Endodermal cell (in vitro differentiated cells): Measurements from ENCODE around the gene PGM1. TPM values are rescaled to one million over a fixed set of nuclear protein-coding genes. Genes with fewer than 3 reads are reported as not detected.

Source experiments
- DNase-seq: peaks from one replicate; pipeline ENCODE4 v3.0.0-alpha.2; 2017
- H3K27ac ChIP-seq: 2 replicates; pipeline ENCODE4 v1.5.1; 2013; ENCODE audit warnings: mild to moderate bottlenecking, low read depth, low read length, moderate library complexity
- H3K27me3 ChIP-seq: 2 replicates; pipeline ENCODE4 v1.6.1; 2013; ENCODE audit warnings: mild to moderate bottlenecking, low read length, moderate library complexity; ENCODE audit not compliant: insufficient read depth, control insufficient read depth, poor library complexity, severe bottlenecking
- H3K36me3 ChIP-seq: 2 replicates; pipeline ENCODE4 v1.7.0; 2013; ENCODE audit warnings: mild to moderate bottlenecking, low read length, moderate library complexity; ENCODE audit not compliant: control insufficient read depth, insufficient read depth
- H3K4me1 ChIP-seq: one replicate; pipeline ENCODE4 v1.7.0; 2013; ENCODE audit warnings: low read length; ENCODE audit not compliant: control insufficient read depth, insufficient read depth
- H3K4me3 ChIP-seq: 2 replicates; pipeline ENCODE4 v1.5.1; 2013; ENCODE audit warnings: mild to moderate bottlenecking, low read length, moderate library complexity
- H3K9ac ChIP-seq: 2 replicates; pipeline ENCODE4 v1.6.1; 2013; ENCODE audit warnings: mild to moderate bottlenecking, low read length, moderate library complexity; ENCODE audit not compliant: poor library complexity, severe bottlenecking; ENCODE audit errors: extremely low read depth
- H3K9me3 ChIP-seq: 2 replicates; pipeline ENCODE4 v1.6.1; 2013; ENCODE audit warnings: mild to moderate bottlenecking, low read length, moderate library complexity; ENCODE audit not compliant: control insufficient read depth
- H3K27ac Mint-ChIP-seq: 2 replicates; pipeline ENCODE4 v1.8.0; 2020; ENCODE audit warnings: mixed read lengths
- H3K27me3 Mint-ChIP-seq: 2 replicates; pipeline ENCODE4 v1.8.0; 2021; ENCODE audit warnings: mild to moderate bottlenecking, mixed read lengths; ENCODE audit not compliant: insufficient read depth
- H3K36me3 Mint-ChIP-seq: 2 replicates; pipeline ENCODE4 v1.8.0; 2020; ENCODE audit warnings: low read depth, mixed read lengths
- H3K4me1 Mint-ChIP-seq: 2 replicates; pipeline ENCODE4 v1.8.0; 2020; ENCODE audit warnings: mixed read lengths
- H3K4me3 Mint-ChIP-seq: 2 replicates; pipeline ENCODE4 v1.8.0; 2020; ENCODE audit warnings: mild to moderate bottlenecking, moderate library complexity, mixed read lengths
- H3K9me3 Mint-ChIP-seq: 2 replicates; pipeline ENCODE4 v1.8.0; 2020; ENCODE audit warnings: mild to moderate bottlenecking, mixed read lengths
- CTCF ChIP-seq: fragments of 200-600 bp; sonication (generic); conservative IDR thresholded peaks from 2 replicates; pipeline ENCODE4 v1.5.0; 2021; ENCODE audit warnings: antibody characterized with exemption, mild to moderate bottlenecking
- WGBS, 2 experiments: methylation state at CpG; one replicate each; pipeline versions ENCODE4 v1.1.5 to v1.1.7; 2013; ENCODE audit warnings: missing lambda C conversion rate in 2 of 2, mixed read lengths in 1 of 2; ENCODE audit not compliant: insufficient coverage in 1 of 2, insufficient read length in 1 of 2; 5-methylcytosine and 5-hydroxymethylcytosine counted together
- total RNA-seq, 2 donors: library from RNA; stranded (reverse); fragmentation: NEBNext Ultra II Directional in 1 of 2; extraction: Animal tissue kit (Norgen Biotek cat#: 25700) in 1 of 2; gene quantifications; 2 replicates in 1 of 2; 3 replicates in 1 of 2; pipeline ENCODE4 v1.2.1, GENCODE V29; 2021

PGM1 gene
- total RNA-seq, 2 donors from 2014 or later: 119 to 165 TPM

DNA sequence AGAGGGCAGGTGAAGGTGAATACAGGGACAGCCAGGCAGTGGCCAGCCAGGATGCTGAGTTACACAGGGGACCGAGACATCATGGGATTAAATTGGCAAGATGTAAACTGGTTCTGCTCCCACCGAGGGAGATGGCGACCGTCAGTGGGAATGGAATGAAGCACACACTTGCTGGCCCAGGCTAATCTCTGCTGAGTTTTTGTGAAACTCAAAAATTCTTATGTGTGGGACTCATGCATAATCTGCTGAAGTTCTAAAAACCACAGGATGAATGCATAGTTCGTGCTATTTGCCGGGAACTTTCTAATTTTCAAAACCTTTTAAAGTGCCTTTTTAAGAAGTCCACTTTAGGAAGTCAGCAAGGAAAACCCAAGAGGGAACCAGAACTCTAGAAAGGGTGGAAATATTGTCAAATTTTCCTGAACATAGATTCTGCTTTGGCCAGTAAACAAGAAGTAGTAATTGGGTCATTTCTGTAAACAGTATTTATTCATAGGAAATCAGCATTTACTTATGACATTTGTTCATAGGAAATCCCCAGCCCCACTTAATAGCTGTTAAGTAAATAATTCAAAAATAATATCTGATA is 95.2 kb downstream of the PGM1 start:
- Mint-ChIP-seq H3K4me1 (peaks cover 6% of the 10 kb centered on the region), H3K27ac (no peak overlapping the region)
- WGBS, 2 experiments: 93 to 97% methylated on average over 6 of the region's 6 CpGs

DNA sequence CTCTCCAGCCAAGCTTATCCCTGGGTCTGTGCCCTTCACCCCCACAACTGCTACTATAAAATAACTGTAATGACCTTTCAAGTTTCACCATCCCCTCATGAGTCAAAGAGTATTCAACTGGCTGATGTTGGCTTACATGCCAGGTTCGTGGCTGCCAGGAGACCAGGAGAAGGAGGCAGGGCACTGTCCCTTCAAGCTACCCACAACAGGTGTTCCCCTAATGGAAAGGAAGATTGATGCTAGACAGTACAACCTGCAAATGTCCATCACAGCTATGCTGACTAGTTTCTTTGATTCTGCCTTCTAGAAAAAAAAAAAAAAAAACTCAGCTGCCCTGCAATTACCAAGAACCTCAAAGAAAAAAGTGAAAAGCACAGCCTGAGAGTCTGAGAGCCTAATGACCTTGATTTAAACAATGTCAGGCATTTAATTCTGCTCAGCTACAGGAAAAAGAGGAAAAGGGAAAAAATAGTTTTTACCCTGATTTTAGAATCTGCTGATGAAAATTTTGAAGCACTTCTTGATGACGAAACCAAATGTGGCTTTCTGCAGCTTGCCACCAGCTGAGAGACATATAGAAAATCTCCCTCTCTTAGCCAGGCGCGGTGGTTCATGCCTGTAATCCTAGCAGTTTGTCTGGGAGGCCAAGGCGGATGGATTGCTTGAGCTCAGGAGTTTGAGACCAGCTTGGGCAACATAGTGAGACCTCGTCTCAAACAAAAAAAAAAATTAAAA is 97.9 kb downstream of the PGM1 start:
- Histone ChIP-seq H3K27me3 (no peaks in the 10 kb centered on the region), H3K9me3 (no peaks in the 10 kb centered on the region), H3K9ac (no peak overlapping the region), H3K36me3 (no peaks in the 10 kb centered on the region), H3K4me3 (no peak overlapping the region), H3K4me1 (no peaks in the 10 kb centered on the region), H3K27ac (no peak overlapping the region)
- Mint-ChIP-seq H3K4me1 (peaks cover 11% of the 10 kb centered on the region), H3K9me3 (no peaks in the 10 kb centered on the region), H3K27ac (no peak overlapping the region), H3K4me3 (no peak overlapping the region), H3K27me3 (peaks cover 2% of the 10 kb centered on the region), H3K36me3 (no peaks in the 10 kb centered on the region)
- no peak for DNase-seq
- 76 to 81% methylated on average over 4 to 6 of the region's 6 CpGs for WGBS, 2 experiments
- no peak for TF ChIP-seq CTCF

More for the DNA sequence above, 95.2 kb downstream of the PGM1 start:
- Mint-ChIP-seq H3K36me3 (no peaks in the 10 kb centered on the region), H3K4me3 (no peak overlapping the region), H3K27me3 (no peaks in the 10 kb centered on the region), H3K9me3 (no peaks in the 10 kb centered on the region)
- Histone ChIP-seq H3K9me3 (no peaks in the 10 kb centered on the region), H3K9ac (no peak overlapping the region), H3K4me1 (no peaks in the 10 kb centered on the region), H3K4me3 (no peak overlapping the region), H3K36me3 (no peaks in the 10 kb centered on the region), H3K27me3 (no peaks in the 10 kb centered on the region), H3K27ac (no peak overlapping the region)
- no peak for TF ChIP-seq CTCF
- DNase-seq: no peak

DNA sequence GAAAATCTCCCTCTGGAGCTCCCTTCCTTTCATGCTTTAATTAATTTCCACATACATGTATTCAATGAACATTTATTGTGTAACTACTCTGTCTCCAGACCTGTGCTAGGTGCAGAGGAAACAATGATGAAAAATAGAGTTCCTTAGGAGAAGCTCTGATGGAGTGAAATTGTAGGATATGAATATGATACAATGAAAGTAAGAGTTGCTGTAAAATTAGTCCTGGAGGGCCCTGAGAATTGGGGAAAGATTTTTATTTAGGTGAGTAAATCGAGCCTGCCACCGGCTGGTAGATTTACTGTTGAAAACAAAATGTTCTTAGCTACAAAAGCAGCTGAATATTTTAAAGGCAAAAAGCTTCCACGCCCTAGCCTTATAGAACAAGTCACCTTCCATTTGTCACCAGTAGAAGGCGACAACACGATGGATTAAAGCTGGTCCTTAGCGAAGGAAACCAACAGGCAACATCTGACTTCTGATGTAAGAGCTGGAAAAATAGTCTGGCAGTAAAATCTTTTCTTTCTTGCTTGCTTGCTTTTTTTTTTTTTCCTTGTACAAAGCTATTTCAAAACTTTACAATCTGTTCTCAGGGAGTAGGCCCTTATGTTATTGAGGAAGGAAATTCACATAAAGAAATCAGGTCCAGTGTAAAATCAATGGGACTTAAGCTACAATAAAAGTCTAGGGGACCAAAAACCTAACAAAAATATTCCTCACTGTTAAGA is 98.7 kb downstream of the PGM1 start:
- H3K4me1 Mint-ChIP-seq: peaks cover 11% of the 10 kb centered on the region
- H3K27ac Mint-ChIP-seq: no peak overlapping the region
- H3K9me3 Mint-ChIP-seq: no peaks in the 10 kb centered on the region
- Histone ChIP-seq H3K36me3 (no peaks in the 10 kb centered on the region), H3K9ac (no peak overlapping the region), H3K4me3 (no peak overlapping the region), H3K9me3 (no peaks in the 10 kb centered on the region), H3K4me1 (no peaks in the 10 kb centered on the region), H3K27me3 (no peaks in the 10 kb centered on the region), H3K27ac (no peak overlapping the region)
- no peak overlapping the region for H3K4me3 Mint-ChIP-seq
- peaks cover 2% of the 10 kb centered on the region for H3K27me3 Mint-ChIP-seq
- peak; percentile 92 for TF ChIP-seq CTCF
- no peaks in the 10 kb centered on the region for H3K36me3 Mint-ChIP-seq
- DNase-seq: peak; percentile 81
- WGBS, 2 experiments: 3 to 6% methylated on average over 6 of the region's 6 CpGs
